NT2/D1 (cell line): Measurements from ENCODE around the gene WIZ.
A peak's percentile ranks its signal among the peaks of the same experiment; 100 is the strongest.

Source experiments
- DNase-seq: peaks from one replicate; pipeline ENCODE4 v3.0.0-alpha.2; 2011; ENCODE audit warnings: low read depth, low spot score
- H3K27me3 ChIP-seq: 2 replicates; pipeline ENCODE4 v1.6.0; 2011; ENCODE audit warnings: mild to moderate bottlenecking; ENCODE audit not compliant: insufficient read length, insufficient read depth
- H3K36me3 ChIP-seq: 2 replicates; pipeline ENCODE4 v1.6.1; 2011; ENCODE audit warnings: mild to moderate bottlenecking, low read length, mixed read lengths; ENCODE audit not compliant: insufficient read depth, insufficient read length
- H3K4me1 ChIP-seq: 2 replicates; pipeline ENCODE4 v1.5.1; 2011; ENCODE audit not compliant: insufficient read depth, insufficient read length
- H3K4me3 ChIP-seq: 2 replicates; pipeline ENCODE4 v1.5.1; 2011; ENCODE audit warnings: low read depth; ENCODE audit not compliant: insufficient read length
- H3K9ac ChIP-seq: 2 replicates; pipeline ENCODE4 v1.6.0; 2011; ENCODE audit warnings: low read depth; ENCODE audit not compliant: insufficient read length
- H3K9me3 ChIP-seq: 2 replicates; pipeline ENCODE4 v1.5.1; 2011; ENCODE audit warnings: mild to moderate bottlenecking, low read length; ENCODE audit not compliant: insufficient read depth
- SUZ12 ChIP-seq: IDR thresholded peaks from 2 replicates; pipeline ENCODE4 v1.6.1; 2011; ENCODE audit not compliant: insufficient read length, insufficient read depth; ENCODE audit errors: extremely low read depth
- YY1 ChIP-seq: IDR thresholded peaks from 2 replicates; pipeline ENCODE4 v1.6.1; 2011; ENCODE audit not compliant: insufficient read length, insufficient read depth
- ZNF274 ChIP-seq: IDR thresholded peaks from 2 replicates; pipeline ENCODE4 v1.6.1; 2011; ENCODE audit warnings: mild to moderate bottlenecking, low read depth, low read length

Gene WIZ

DNA sequence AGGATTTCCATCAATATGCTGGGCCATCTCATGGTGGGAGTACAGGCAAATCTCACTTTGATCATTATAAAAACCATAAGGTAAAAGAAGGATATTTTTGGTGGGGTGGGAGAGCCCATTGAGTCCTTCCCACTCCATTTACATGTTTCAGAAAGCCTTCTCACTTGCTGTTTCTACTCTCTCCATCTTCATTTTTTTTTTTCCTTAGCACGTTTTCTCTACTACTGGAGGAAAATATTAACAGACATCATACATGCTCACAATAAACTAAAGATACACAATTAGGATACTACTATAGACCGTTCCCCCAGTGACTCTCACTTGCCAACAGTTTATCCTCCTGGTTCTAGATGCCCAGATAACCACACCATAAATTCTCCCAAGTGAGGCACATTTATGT, 68.3 kb downstream of the WIZ start:
- no peaks in the 10 kb centered on the region for H3K9me3 ChIP-seq
- H3K27me3 ChIP-seq: no peaks in the 10 kb centered on the region
- peaks cover 21% of the 10 kb centered on the region for H3K36me3 ChIP-seq
- H3K4me3 ChIP-seq: no peak overlapping the region
- H3K4me1 ChIP-seq: peaks cover 7% of the 10 kb centered on the region
- no peak for TF ChIP-seq YY1
- TF ChIP-seq SUZ12: no peak
- TF ChIP-seq ZNF274: no peak
- H3K9ac ChIP-seq: no peak overlapping the region
- no peak for DNase-seq

DNA sequence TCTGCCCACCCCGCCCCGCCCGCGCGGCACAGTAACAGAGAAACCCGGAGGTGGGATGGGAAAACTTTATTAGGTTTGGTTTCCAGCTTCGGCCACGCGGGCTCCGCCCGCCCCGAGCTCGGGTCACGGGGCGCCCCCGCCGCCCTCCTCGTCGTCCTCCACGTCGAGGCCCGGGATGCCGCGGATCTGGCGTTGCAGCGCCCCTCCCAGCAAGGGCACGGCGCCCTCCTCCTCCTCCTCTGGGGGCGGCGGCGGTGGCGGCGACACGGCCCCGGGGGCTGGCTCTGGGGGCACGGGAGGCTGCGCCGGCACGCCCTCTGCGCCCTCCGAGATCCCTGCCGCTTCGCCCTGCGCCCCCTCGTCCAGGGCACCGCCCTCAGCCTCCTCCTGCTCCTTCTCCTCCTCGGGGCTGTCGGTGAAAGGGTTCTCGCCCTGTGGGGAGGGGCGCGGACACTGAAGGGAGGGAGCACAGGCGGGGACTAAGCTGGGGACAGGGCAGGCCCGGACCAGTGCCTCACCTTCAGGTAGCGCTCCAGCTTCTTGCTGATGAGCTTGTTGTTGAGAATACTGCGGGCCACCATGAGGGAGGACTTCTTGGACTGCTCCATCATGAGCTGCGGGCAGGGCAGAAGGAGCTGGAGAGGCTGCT, 69.6 kb downstream of the WIZ start:
- TF ChIP-seq ZNF274 (no peak), YY1 (no peak), SUZ12 (no peak)
- Histone ChIP-seq H3K27me3 (no peaks in the 10 kb centered on the region), H3K9me3 (no peaks in the 10 kb centered on the region), H3K4me3 (peak overlapping the region; percentile 73), H3K36me3 (peaks cover 22% of the 10 kb centered on the region), H3K9ac (peak overlapping the region; percentile 77), H3K4me1 (peaks cover 7% of the 10 kb centered on the region)
- peak; percentile 70 for DNase-seq

GRCh38 chr19:15379083-15379998, 70.4 kb downstream of the WIZ start, which contains the start of gene AKAP8:
Gene AKAP8 (minus strand): TSS chr19:15379787. CDS start chr19:15379731, 56 bp downstream.
- peaks cover 29% of the 10 kb centered on the region for H3K36me3 ChIP-seq
- no peaks in the 10 kb centered on the region for H3K27me3 ChIP-seq
- TF ChIP-seq YY1 (peak; percentile 71), SUZ12 (no peak)
- H3K9ac ChIP-seq: peak within 1 kb of the TSS; percentile 100
- peaks cover 7% of the 10 kb centered on the region for H3K4me1 ChIP-seq
- DNase-seq: peak; percentile 95
- H3K4me3 ChIP-seq: peak within 1 kb of the TSS; percentile 99
- H3K9me3 ChIP-seq: no peaks in the 10 kb centered on the region

GRCh38 chr19:15378534-15379082, 71.1 kb downstream of the WIZ start:
- peak; percentile 23 for DNase-seq
- Histone ChIP-seq H3K9me3 (no peaks in the 10 kb centered on the region), H3K27me3 (no peaks in the 10 kb centered on the region), H3K4me3 (peak overlapping the region; percentile 99), H3K36me3 (peaks cover 37% of the 10 kb centered on the region), H3K9ac (peak overlapping the region; percentile 100), H3K4me1 (peaks cover 7% of the 10 kb centered on the region)
- TF ChIP-seq YY1 (no peak), ZNF274 (no peak), SUZ12 (no peak)

DNA sequence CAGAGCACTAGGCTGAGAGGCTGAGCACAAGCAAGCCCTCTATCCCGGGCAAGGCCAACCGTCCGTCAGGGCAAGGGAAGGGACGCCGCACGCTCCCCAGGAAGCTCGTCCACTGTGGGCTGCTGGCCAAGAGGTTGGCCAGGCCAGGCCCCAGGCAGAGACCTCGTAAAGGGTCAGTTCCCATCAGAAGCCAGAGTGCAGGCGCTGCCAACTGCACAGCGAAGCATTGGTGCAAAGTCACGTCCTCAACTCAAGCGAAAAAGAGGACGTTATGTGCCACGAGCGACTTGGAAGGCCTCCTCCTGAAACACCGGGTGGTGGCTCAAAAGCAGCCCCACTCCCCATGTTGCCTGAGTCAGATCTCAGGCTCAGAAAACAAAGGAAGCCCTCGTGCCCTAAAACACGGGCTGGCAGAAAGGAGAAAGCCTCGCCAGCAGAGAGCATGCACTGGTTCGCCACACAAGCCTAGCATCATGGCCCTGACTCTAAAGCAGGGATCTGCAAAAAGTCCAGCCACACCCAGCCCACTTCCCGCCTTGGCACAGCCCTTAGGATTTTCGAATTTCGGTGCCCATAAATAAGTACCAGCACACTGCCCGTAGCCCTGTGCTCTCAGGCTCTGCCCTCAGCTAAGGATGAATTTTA, 74.8 kb downstream of the WIZ start:
- no peak for DNase-seq
- no peak overlapping the region for H3K4me3 ChIP-seq
- H3K9ac ChIP-seq: no peak overlapping the region
- no peaks in the 10 kb centered on the region for H3K27me3 ChIP-seq
- no peaks in the 10 kb centered on the region for H3K9me3 ChIP-seq
- H3K36me3 ChIP-seq: peaks cover 62% of the 10 kb centered on the region
- peaks cover 11% of the 10 kb centered on the region for H3K4me1 ChIP-seq
- TF ChIP-seq SUZ12 (no peak), ZNF274 (no peak), YY1 (no peak)

GRCh38 chr19:15374105-15374651, 75.6 kb downstream of the WIZ start:
- H3K9me3 ChIP-seq: no peaks in the 10 kb centered on the region
- no peak overlapping the region for H3K4me3 ChIP-seq
- no peak for DNase-seq
- H3K36me3 ChIP-seq: peaks cover 69% of the 10 kb centered on the region
- TF ChIP-seq YY1: no peak
- no peak for TF ChIP-seq SUZ12
- no peak for TF ChIP-seq ZNF274
- no peaks in the 10 kb centered on the region for H3K27me3 ChIP-seq
- peaks cover 11% of the 10 kb centered on the region for H3K4me1 ChIP-seq
- no peak overlapping the region for H3K9ac ChIP-seq

DNA sequence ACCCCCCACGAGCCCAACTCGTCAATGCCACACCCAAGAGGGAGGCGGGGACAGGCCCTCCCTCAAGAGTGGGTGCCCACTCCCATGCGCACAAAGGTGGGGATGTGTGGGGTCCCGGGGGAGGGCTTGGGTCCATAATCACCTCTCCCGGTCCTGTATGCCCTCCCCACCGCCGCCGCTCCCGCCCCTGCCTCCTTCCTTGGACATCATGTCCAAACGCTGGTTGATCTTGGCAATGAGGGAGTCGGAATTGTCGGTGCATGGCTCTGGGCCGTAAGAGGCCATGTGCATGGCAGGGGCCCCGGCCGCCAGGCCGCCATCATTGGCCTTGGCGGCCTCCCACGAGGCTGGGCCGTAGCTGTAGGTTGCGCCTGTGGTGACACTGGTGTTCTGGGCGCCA, 76.1 kb downstream of the WIZ start:
- H3K27me3 ChIP-seq: no peaks in the 10 kb centered on the region
- no peak overlapping the region for H3K4me3 ChIP-seq
- H3K9me3 ChIP-seq: no peaks in the 10 kb centered on the region
- no peak for DNase-seq
- H3K36me3 ChIP-seq: peaks cover 74% of the 10 kb centered on the region
- H3K4me1 ChIP-seq: peaks cover 11% of the 10 kb centered on the region
- TF ChIP-seq YY1: no peak
- TF ChIP-seq ZNF274: no peak
- TF ChIP-seq SUZ12: no peak
- no peak overlapping the region for H3K9ac ChIP-seq
